Stimulated activated CD8-positive, alpha-beta memory T cell treated with anti-CD3 and anti-CD28 coated beads, Interleukin-12 subunit alpha, Interleukin-12 subunit beta, amount 100 ng/mL, for 4 hours (primary cell): ENCODE data around the gene PLIN3.
"Not testable (repeated sequence)": the region's sequence is repeated elsewhere in the genome, so short reads cannot be mapped to it uniquely, and the experiment has no call there.

Source experiments
- DNase-seq: peaks from one replicate; pipeline ENCODE4 v3.0.0-alpha.2; 2020; ENCODE audit warnings: low read depth

PLIN3 gene

GRCh38 chr19:4811328-4812131 lies 55.9 kb downstream of the PLIN3 start:
- DNase-seq: peak; percentile 71

- DNase-seq: no peak
These were observed 60.3 kb downstream of the PLIN3 start for GRCh38 chr19:4807188-4807587.

GRCh38 chr19:4806384-4806783 lies 61.1 kb downstream of the PLIN3 start:
- no peak for DNase-seq

GRCh38 chr19:4805140-4805539 lies 62.3 kb downstream of the PLIN3 start:
- DNase-seq: not testable (repeated sequence)

DNA sequence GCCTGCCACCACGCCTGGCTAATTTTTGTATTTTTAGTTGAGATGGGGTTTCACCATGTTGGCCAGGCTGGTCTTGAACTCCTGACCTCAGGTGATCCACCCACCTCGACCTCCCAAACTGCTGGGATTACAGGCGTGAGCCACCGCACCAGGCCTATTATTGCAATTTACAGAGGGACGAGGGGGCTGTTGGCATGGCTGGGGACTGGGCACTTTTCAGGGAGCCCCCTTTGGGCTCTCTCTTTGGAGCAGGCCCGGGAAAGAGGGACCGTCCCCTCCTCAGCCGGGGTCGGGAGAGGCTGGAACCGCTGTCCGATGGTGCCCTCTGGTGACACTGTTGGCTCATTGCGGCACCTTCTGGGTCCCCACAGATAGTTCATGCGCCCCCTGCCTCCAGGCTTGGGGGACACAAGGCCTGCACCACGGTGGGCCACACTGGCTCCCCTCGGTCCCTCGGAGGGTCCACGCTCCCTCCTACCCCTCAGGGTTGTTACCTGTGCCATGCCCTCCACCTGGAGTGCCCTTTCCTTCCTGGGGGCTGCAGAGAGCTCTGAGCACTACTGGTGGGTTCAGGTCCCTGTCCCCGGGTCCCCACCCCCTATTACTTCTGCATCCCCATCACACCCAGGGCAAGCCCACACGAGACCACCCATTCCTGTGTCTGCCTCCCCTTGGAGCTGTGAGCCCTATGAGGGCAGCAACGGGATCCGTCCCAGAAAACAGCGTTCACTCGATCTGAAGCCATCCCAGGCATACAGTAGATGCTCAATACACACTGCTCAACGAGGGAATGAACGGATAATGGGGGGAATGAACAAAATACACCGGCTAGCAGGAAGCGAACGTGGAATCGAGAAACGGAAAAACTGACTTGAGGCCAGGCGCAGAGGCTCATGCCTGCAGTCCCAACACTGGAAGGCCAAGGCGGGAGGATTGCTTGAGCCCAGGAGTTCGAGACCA lies 63.5 kb downstream of the PLIN3 start:
- peak; percentile 30 for DNase-seq

- no peak for DNase-seq
These were observed 64.8 kb downstream of the PLIN3 start for GRCh38 chr19:4802711-4803110.

GRCh38 chr19:4801085-4801619 lies 66.3 kb downstream of the PLIN3 start:
- DNase-seq: no peak

GRCh38 chr19:4800591-4801081 lies 66.8 kb downstream of the PLIN3 start:
- no peak for DNase-seq

- no peak for DNase-seq
These were observed 72.1 kb downstream of the PLIN3 start for GRCh38 chr19:4795400-4795799.

GRCh38 chr19:4794971-4795370 lies 72.5 kb downstream of the PLIN3 start:
- DNase-seq: no peak

- not testable (repeated sequence) for DNase-seq
These were observed 74.2 kb downstream of the PLIN3 start for GRCh38 chr19:4793278-4793677.

- not testable (repeated sequence) for DNase-seq
These were observed 74.6 kb downstream of the PLIN3 start for GRCh38 chr19:4792866-4793195.

DNA sequence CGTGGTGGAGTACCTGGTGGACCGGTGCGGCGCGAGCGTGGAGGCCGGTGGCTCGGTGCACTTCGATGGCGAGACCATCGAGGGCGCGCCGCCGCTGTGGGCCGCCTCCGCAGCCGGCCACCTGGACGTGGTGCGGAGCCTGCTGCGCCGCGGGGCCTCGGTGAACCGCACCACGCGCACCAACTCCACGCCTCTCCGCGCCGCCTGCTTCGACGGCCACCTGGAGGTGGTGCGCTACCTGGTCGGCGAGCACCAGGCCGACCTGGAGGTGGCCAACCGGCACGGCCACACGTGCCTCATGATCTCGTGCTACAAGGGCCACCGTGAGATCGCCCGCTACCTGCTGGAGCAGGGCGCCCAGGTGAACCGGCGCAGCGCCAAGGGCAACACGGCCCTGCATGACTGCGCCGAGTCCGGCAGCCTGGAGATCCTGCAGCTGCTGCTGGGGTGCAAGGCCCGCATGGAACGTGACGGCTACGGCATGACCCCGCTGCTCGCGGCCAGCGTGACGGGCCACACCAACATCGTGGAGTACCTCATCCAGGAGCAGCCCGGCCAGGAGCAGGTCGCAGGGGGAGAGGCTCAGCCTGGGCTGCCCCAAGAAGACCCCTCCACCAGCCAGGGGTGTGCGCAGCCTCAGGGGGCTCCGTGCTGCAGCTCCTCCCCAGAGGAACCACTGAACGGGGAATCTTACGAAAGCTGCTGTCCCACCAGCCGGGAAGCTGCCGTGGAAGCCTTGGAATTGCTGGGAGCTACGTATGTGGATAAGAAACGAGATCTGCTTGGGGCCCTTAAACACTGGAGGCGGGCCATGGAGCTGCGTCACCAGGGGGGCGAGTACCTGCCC lies 75.2 kb downstream of the PLIN3 start:
- DNase-seq: not testable (repeated sequence)

- peak; percentile 94 for DNase-seq
These were observed 76.1 kb downstream of the PLIN3 start, which contains the start of gene FEM1A for GRCh38 chr19:4791183-4792018. Gene FEM1A (plus strand): TSS chr19:4791734. CDS start chr19:4791855, 121 bp downstream.
